Mucosa of descending colon (tissue), 3 donors: Measurements from ENCODE around the gene NDUFA13. TPM values are rescaled to one million over a fixed set of nuclear protein-coding genes. Genes with fewer than 3 reads are reported as not detected.

ENCODE experiments used
- ATAC-seq: fragments of 200-7000 bp; cut with Tn5 transposase; one replicate; pipeline ENCODE4 v1.9.1; 2020; ENCODE audit warnings: mild to moderate bottlenecking, moderate library complexity
- DNase-seq, 3 donors: peaks; one replicate each; pipeline ENCODE4 v3.0.0-alpha.2; 2020
- H3K36me3 ChIP-seq: fragments of 200-600 bp; one replicate; pipeline ENCODE4 v1.8.0; 2021; ENCODE audit warnings: low read depth, mild to moderate bottlenecking
- H3K4me1 ChIP-seq: fragments of 200-600 bp; one replicate; pipeline ENCODE4 v1.8.0; 2021; ENCODE audit warnings: low read depth, mild to moderate bottlenecking
- H3K4me3 ChIP-seq: fragments of 200-600 bp; one replicate; pipeline ENCODE4 v1.8.0; 2021; ENCODE audit warnings: mild to moderate bottlenecking
- H3K9me3 ChIP-seq: fragments of 200-600 bp; one replicate; pipeline ENCODE4 v1.8.0; 2021; ENCODE audit warnings: mild to moderate bottlenecking
- intact Hi-C, 2 donors: fragments of 100-400 bp; cut with DNase I in 1 of 2; cut with micrococcal nuclease in 1 of 2; formaldehyde crosslinking; loops; one replicate each; pipeline versions ENCODE4 v1.11.0 to v1.11.1; 2022; cut with DNase I, micrococcal nuclease
- total RNA-seq, 3 donors: library from RNA; stranded (reverse); fragmentation: NEBNext Ultra II Directional in 2 of 3; extraction: Animal tissue kit (Norgen Biotek cat#: 25700) in 2 of 3; gene quantifications; one replicate each; pipeline versions ENCODE4 v1.2.1 to v1.2.4, GENCODE V29; 2021 to 2023
- TF ChIP-seq, protein P1 (sequence below): fragments of 200-600 bp; IDR thresholded peaks from one replicate; pipeline ENCODE4 v1.8.0; 2022; ENCODE audit warnings: antibody characterized with exemption, mild to moderate bottlenecking
- donor health status: DM: no; HTN: no; CAD: no; lungs with moderate emphysema.
- donor health status: DM: no; HTN: no; CAD: no.
- donor health status: DM: no; HTN: yes; CAD: no.

NDUFA13 gene
- total RNA-seq, 3 donors from 2014 or later = 347 to 437 (median 348) TPM

DNA sequence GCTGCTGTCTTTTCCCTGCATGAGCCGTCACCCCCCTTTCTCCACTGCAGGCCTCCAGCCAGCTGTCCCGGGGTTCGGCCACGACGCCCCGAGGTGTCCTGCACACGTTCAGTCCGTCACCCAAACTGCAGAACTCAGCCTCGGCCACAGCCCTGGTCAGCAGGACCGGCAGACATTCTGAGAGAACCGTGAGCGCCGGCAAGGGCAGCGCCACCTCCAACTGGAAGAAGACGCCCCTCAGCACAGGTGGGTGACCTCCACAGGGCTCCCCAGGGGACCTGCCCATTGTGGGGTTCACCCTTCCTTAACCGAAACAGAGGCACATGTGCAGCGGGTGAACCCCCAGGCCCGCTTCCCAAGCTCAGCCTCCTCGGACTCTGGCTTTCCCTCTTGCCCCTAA is 13.7 kb upstream of the NDUFA13 start:
- intact Hi-C loops = no loop called here
- DNase-seq = no peak
- H3K4me1 ChIP-seq = no peaks in the 10 kb centered on the region
- H3K36me3 ChIP-seq = peaks cover 24% of the 10 kb centered on the region
- TF ChIP-seq, protein P1, sequence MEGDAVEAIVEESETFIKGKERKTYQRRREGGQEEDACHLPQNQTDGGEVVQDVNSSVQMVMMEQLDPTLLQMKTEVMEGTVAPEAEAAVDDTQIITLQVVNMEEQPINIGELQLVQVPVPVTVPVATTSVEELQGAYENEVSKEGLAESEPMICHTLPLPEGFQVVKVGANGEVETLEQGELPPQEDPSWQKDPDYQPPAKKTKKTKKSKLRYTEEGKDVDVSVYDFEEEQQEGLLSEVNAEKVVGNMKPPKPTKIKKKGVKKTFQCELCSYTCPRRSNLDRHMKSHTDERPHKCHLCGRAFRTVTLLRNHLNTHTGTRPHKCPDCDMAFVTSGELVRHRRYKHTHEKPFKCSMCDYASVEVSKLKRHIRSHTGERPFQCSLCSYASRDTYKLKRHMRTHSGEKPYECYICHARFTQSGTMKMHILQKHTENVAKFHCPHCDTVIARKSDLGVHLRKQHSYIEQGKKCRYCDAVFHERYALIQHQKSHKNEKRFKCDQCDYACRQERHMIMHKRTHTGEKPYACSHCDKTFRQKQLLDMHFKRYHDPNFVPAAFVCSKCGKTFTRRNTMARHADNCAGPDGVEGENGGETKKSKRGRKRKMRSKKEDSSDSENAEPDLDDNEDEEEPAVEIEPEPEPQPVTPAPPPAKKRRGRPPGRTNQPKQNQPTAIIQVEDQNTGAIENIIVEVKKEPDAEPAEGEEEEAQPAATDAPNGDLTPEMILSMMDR = no peak
- no peaks in the 10 kb centered on the region for H3K9me3 ChIP-seq
- ATAC-seq = no peak
- H3K4me3 ChIP-seq = no peak overlapping the region

- Histone ChIP-seq H3K4me3 (no peak overlapping the region), H3K9me3 (no peaks in the 10 kb centered on the region), H3K36me3 (peaks cover 24% of the 10 kb centered on the region), H3K4me1 (no peaks in the 10 kb centered on the region)
- TF ChIP-seq, protein P1 = no peak
- ATAC-seq (no peak), DNase-seq (no peak)
- intact Hi-C loops = no loop called here
Measured at GRCh38 chr19:19502808-19503602, 13.0 kb upstream of the NDUFA13 start.

GRCh38 chr19:19504754-19505668 is 11.0 kb upstream of the NDUFA13 start:
- peaks cover 16% of the 10 kb centered on the region for H3K36me3 ChIP-seq
- no peak for ATAC-seq
- H3K9me3 ChIP-seq = no peaks in the 10 kb centered on the region
- DNase-seq = no peak
- intact Hi-C loops = no loop called here
- TF ChIP-seq, protein P1 = no peak
- H3K4me1 ChIP-seq = no peaks in the 10 kb centered on the region
- H3K4me3 ChIP-seq = no peak overlapping the region

- Histone ChIP-seq H3K4me1 (no peaks in the 10 kb centered on the region), H3K9me3 (no peaks in the 10 kb centered on the region), H3K4me3 (no peak overlapping the region), H3K36me3 (peaks cover 16% of the 10 kb centered on the region)
- TF ChIP-seq, protein P1 = no peak
- ATAC-seq (no peak), DNase-seq (no peak)
- intact Hi-C loops = no loop called here
Measured at GRCh38 chr19:19505669-19506326, 10.2 kb upstream of the NDUFA13 start.

DNA sequence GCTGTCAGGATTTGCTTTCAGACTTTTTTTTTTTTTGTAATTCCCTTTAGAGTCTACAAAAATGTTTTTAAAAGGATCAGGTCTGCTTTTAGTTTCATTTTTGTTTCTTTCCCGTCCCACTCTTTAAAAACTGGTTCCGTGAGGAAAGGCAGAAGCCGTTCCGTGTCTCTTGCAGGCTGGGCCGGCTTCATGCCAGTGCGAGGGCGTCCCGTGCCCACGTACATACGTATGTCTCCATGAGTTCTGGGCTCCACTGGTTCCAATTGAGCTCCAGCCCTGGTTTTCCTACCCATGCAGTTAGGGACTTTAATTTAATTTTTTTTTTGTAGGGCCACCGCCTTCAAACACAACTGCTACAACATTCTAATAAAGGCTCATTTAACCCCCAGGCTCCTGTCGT is 9.4 kb upstream of the NDUFA13 start:
- H3K9me3 ChIP-seq = no peaks in the 10 kb centered on the region
- H3K36me3 ChIP-seq = peaks cover 11% of the 10 kb centered on the region
- no peak for DNase-seq
- no peaks in the 10 kb centered on the region for H3K4me1 ChIP-seq
- H3K4me3 ChIP-seq = no peak overlapping the region
- TF ChIP-seq, protein P1 = no peak
- intact Hi-C loops = no loop called here
- no peak for ATAC-seq
